K562 (cell line): Measurements from ENCODE around the gene NAA40. TPM values are rescaled to one million over a fixed set of nuclear protein-coding genes. Genes with fewer than 3 reads are reported as not detected.
A peak's percentile ranks its signal among the peaks of the same experiment; 100 is the strongest.

Experiments
- CBX3 ChIP-seq, 2 experiments: IDR thresholded peaks; 1 replicate in 1 of 2; 2 replicates in 1 of 2; pipeline ENCODE4 v1.6.1; 2012; ENCODE audit warnings: inconsistent platforms in 2 of 2, low read length in 2 of 2, borderline replicate concordance in 1 of 2, control low read depth in 1 of 2
- ETV1 ChIP-seq: fragments of 450-650 bp; conservative IDR thresholded peaks from 2 replicates; pipeline ENCODE4 v1.6.1; 2016; ENCODE audit warnings: missing genetic modification characterization, control low read depth, low read depth, missing compliant biosample characterization
- FOXA3 ChIP-seq, 2 experiments: fragments of 450-650 bp in 1 of 2; sonication (generic) in 1 of 2; formaldehyde crosslinking; IDR thresholded peaks in 1 of 2; conservative IDR thresholded peaks in 1 of 2; 2 replicates each; pipeline versions ENCODE4 v1.4.0 to v1.8.0; 2020 to 2022; ENCODE audit warnings: mild to moderate bottlenecking in 2 of 2, missing genetic modification reagents in 1 of 2
- HIVEP1 ChIP-seq: fragments of 250-450 bp; sonication (Bioruptor Pico); IDR thresholded peaks from 2 replicates; pipeline ENCODE4 v1.4.0; 2020; ENCODE audit warnings: mild to moderate bottlenecking
- PRMT5 ChIP-seq: sonication (generic); formaldehyde crosslinking; IDR thresholded peaks from 2 replicates; pipeline ENCODE4 v1.5.0; 2020; ENCODE audit warnings: missing genetic modification reagents
- RBM22 ChIP-seq: fragments of 200-400 bp; formaldehyde crosslinking; IDR thresholded peaks from 2 replicates; pipeline ENCODE4 v1.6.1; 2018; ENCODE audit warnings: low read length, low read depth; ENCODE audit not compliant: poor library complexity, severe bottlenecking
- SUPT5H ChIP-seq: fragments of 450-650 bp; IDR thresholded peaks from 2 replicates; pipeline ENCODE4 v1.6.1; 2016
- TAF7 ChIP-seq: fragments of 450-650 bp; IDR thresholded peaks from 2 replicates; pipeline ENCODE4 v1.6.1; 2016; ENCODE audit warnings: missing genetic modification characterization, missing compliant biosample characterization
- XRCC5 ChIP-seq: fragments of 200-400 bp; formaldehyde crosslinking; IDR thresholded peaks from 2 replicates; pipeline ENCODE4 v1.6.1; 2017; ENCODE audit warnings: low read depth, mild to moderate bottlenecking, low read length
- ZNF263 ChIP-seq: sonication (generic); formaldehyde crosslinking; IDR thresholded peaks from 2 replicates; pipeline ENCODE4 v1.8.0; 2022; ENCODE audit warnings: mild to moderate bottlenecking, missing genetic modification reagents, borderline replicate concordance
- polyA plus RNA-seq, 8 experiments: library from polyadenylated mRNA; depleted of rRNA in 4 of 8; stranded (reverse) in 5 of 8; unstranded in 3 of 8; fragments of >200 nt; fragmentation: Nextera tagmentation in 2 of 8; fragmentation: Illumina TruSeq in 1 of 8; extraction: Ambion mirVana in 2 of 8; extraction: Trizol in 1 of 8; gene quantifications; 2 replicates each; pipeline versions ENCODE4 v1.2.1 to v1.2.3, GENCODE V29; 2011 to 2014; ENCODE audit warnings: inconsistent platforms in 1 of 8, missing spikeins in 1 of 8
- total RNA-seq, 7 experiments: library from RNA; depleted of rRNA in 6 of 7; stranded (reverse); fragments of >200 nt in 6 of 7; fragmentation: Illumina TruSeq in 2 of 7; extraction: Trizol in 2 of 7; gene quantifications; 2 replicates each; pipeline versions ENCODE4 v1.2.1 to v1.2.3, GENCODE V29; 2011 to 2021; ENCODE audit warnings: low replicate concordance in 1 of 7
- TF ChIP-seq, protein P1 (sequence below): fragments of 450-650 bp; IDR thresholded peaks from 2 replicates; pipeline ENCODE4 v1.7.1; 2018; ENCODE audit warnings: mild to moderate bottlenecking, low read depth; ENCODE audit not compliant: partially characterized antibody
- TF ChIP-seq, protein P2 (sequence below): fragments of 450-650 bp; IDR thresholded peaks from 2 replicates; pipeline ENCODE4 v1.6.1; 2014; ENCODE audit warnings: low read depth, mild to moderate bottlenecking, moderate library complexity, borderline replicate concordance
- TF ChIP-seq, protein P3 (sequence below): IDR thresholded peaks from 2 replicates; pipeline ENCODE4 v1.6.1; 2011; ENCODE audit warnings: borderline replicate concordance, low read depth, mild to moderate bottlenecking, moderate library complexity, low read length; ENCODE audit not compliant: insufficient read depth, poor library complexity, severe bottlenecking
- TF ChIP-seq, protein P4 (sequence below), 2 experiments: IDR thresholded peaks; 2 replicates each; pipeline ENCODE4 v1.6.1; 2012; ENCODE audit warnings: improper control_type of control experiment in 2 of 2, low read depth in 2 of 2, low read length in 2 of 2, borderline replicate concordance in 1 of 2
- TF ChIP-seq, protein P5 (sequence below): fragments of 250-450 bp; sonication (Bioruptor Pico); IDR thresholded peaks from 2 replicates; pipeline ENCODE4 v1.9.0; 2021; ENCODE audit warnings: mild to moderate bottlenecking

NAA40 gene
- total and polyA plus RNA-seq, 9 of the 15 experiments (the other 6 are each of a cell fraction or from before 2014, with no cell fraction given), result 6.2 to 39.0 (median 23.1) TPM

DNA sequence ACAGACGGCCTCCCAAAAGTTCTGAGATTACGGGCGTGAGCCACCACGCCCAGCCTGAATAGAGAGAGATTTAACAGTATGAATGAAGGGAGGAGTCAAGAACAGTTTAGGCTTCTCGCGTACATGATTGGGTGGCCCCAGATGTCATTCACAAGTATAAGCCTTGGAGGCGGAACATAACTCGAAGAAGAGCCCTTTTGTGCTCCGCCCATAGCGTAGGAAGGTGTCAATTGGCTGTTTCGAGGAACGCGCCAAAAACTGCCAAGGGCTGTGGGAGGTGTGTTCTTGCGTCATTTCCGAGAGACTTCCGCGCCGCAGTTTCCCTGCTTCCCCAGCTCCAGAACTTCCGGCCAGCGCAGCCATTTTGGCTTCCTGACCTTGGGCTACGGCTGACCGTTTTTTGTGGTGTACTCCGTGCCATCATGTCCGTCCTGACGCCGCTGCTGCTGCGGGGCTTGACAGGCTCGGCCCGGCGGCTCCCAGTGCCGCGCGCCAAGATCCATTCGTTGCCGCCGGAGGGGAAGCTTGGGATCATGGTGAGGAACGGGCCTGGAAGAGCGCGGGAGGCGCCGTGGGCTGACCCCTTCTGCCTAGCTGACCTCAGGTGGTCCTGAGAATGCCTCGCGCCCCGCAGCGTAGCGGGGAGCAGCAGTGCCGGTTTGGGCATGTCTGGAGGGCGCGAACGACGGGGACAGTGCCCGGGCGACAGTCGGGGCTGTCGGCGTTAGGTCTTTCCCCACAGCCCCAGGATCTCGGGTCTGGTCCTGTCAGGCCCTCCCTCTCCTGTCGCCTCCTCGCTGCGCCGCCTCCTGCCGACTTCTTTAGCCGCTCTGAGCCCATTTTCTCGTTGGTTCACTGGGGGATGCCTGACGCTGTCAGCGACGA, 35.7 kb downstream of the NAA40 start, which contains the start of gene COX8A (continued):
- TF ChIP-seq, protein P1, sequence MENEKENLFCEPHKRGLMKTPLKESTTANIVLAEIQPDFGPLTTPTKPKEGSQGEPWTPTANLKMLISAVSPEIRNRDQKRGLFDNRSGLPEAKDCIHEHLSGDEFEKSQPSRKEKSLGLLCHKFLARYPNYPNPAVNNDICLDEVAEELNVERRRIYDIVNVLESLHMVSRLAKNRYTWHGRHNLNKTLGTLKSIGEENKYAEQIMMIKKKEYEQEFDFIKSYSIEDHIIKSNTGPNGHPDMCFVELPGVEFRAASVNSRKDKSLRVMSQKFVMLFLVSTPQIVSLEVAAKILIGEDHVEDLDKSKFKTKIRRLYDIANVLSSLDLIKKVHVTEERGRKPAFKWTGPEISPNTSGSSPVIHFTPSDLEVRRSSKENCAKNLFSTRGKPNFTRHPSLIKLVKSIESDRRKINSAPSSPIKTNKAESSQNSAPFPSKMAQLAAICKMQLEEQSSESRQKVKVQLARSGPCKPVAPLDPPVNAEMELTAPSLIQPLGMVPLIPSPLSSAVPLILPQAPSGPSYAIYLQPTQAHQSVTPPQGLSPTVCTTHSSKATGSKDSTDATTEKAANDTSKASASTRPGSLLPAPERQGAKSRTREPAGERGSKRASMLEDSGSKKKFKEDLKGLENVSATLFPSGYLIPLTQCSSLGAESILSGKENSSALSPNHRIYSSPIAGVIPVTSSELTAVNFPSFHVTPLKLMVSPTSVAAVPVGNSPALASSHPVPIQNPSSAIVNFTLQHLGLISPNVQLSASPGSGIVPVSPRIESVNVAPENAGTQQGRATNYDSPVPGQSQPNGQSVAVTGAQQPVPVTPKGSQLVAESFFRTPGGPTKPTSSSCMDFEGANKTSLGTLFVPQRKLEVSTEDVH, result peak; percentile 99
- TF ChIP-seq XRCC5 (0 out of 2 replicates have a peak, but pooled peaks have one; percentile 36), ETV1 (peak; percentile 91), CBX3 (IDR thresholded peaks at IDR 0.05; ENCODE audit: borderline replicate concordance in 1 of 2, low read length in 2 of 2) (peak in 1 of 2 experiments; percentile 69; a peak in 1 of 3 replicates), HIVEP1 (CRISPR knock-in tag) (0 out of 2 replicates have a peak, but pooled peaks have one; percentile 17), ZNF263 (peak; percentile 20; the same call in 1 of the 2 replicates), PRMT5 (CRISPR knock-in tag) (peak; percentile 84), FOXA3 (CRISPR knock-in tag; conservative IDR thresholded peaks at IDR 0.05 in 1 of 2, IDR thresholded peaks at IDR 0.05 in 1 of 2) (peak in 1 of 2 experiments; percentile 15; a peak in 1 of 4 replicates), RBM22 (peak; percentile 38), SUPT5H (peak; percentile 97), TAF7 (tag) (peak; percentile 82)
- TF ChIP-seq, protein P2, sequence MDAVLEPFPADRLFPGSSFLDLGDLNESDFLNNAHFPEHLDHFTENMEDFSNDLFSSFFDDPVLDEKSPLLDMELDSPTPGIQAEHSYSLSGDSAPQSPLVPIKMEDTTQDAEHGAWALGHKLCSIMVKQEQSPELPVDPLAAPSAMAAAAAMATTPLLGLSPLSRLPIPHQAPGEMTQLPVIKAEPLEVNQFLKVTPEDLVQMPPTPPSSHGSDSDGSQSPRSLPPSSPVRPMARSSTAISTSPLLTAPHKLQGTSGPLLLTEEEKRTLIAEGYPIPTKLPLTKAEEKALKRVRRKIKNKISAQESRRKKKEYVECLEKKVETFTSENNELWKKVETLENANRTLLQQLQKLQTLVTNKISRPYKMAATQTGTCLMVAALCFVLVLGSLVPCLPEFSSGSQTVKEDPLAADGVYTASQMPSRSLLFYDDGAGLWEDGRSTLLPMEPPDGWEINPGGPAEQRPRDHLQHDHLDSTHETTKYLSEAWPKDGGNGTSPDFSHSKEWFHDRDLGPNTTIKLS, result peak; percentile 42; the same call in 1 of the 2 replicates
- TF ChIP-seq, protein P3, sequence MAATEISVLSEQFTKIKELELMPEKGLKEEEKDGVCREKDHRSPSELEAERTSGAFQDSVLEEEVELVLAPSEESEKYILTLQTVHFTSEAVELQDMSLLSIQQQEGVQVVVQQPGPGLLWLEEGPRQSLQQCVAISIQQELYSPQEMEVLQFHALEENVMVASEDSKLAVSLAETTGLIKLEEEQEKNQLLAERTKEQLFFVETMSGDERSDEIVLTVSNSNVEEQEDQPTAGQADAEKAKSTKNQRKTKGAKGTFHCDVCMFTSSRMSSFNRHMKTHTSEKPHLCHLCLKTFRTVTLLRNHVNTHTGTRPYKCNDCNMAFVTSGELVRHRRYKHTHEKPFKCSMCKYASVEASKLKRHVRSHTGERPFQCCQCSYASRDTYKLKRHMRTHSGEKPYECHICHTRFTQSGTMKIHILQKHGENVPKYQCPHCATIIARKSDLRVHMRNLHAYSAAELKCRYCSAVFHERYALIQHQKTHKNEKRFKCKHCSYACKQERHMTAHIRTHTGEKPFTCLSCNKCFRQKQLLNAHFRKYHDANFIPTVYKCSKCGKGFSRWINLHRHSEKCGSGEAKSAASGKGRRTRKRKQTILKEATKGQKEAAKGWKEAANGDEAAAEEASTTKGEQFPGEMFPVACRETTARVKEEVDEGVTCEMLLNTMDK, result no peak
- TF ChIP-seq, protein P4, sequence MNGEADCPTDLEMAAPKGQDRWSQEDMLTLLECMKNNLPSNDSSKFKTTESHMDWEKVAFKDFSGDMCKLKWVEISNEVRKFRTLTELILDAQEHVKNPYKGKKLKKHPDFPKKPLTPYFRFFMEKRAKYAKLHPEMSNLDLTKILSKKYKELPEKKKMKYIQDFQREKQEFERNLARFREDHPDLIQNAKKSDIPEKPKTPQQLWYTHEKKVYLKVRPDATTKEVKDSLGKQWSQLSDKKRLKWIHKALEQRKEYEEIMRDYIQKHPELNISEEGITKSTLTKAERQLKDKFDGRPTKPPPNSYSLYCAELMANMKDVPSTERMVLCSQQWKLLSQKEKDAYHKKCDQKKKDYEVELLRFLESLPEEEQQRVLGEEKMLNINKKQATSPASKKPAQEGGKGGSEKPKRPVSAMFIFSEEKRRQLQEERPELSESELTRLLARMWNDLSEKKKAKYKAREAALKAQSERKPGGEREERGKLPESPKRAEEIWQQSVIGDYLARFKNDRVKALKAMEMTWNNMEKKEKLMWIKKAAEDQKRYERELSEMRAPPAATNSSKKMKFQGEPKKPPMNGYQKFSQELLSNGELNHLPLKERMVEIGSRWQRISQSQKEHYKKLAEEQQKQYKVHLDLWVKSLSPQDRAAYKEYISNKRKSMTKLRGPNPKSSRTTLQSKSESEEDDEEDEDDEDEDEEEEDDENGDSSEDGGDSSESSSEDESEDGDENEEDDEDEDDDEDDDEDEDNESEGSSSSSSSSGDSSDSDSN (IDR thresholded peaks at IDR 0.05; ENCODE audit: borderline replicate concordance in 1 of 2, low read depth in 2 of 2, low read length in 2 of 2), result peak in 1 of 2 experiments; percentile 82; a peak in 2 of 4 replicates
- TF ChIP-seq, protein P5, sequence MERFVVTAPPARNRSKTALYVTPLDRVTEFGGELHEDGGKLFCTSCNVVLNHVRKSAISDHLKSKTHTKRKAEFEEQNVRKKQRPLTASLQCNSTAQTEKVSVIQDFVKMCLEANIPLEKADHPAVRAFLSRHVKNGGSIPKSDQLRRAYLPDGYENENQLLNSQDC (CRISPR knock-in tag), result no peak
